Liver (tissue), 9 donors: ENCODE results near the gene ARHGAP1. TPM values are rescaled to one million over a fixed set of nuclear protein-coding genes. Genes with fewer than 3 reads are reported as not detected.

Experiments
- DNase-seq: peaks from one replicate; pipeline ENCODE4 v3.0.0-alpha.2; 2017; ENCODE audit warnings: low spot score
- H3K27ac ChIP-seq, 2 donors: one replicate each; pipeline ENCODE4 v1.7.0; 2013; ENCODE audit warnings: inconsistent platforms in 2 of 2, low read length in 2 of 2, control low read depth in 1 of 2, low read depth in 1 of 2, mild to moderate bottlenecking in 1 of 2
- H3K27me3 ChIP-seq, 4 donors: one replicate each; pipeline versions ENCODE4 v1.6.1 to v1.7.0; 2013; ENCODE audit warnings: low read length in 3 of 4, inconsistent platforms in 1 of 4, mild to moderate bottlenecking in 1 of 4, moderate library complexity in 1 of 4; ENCODE audit not compliant: control insufficient read depth in 4 of 4, insufficient read depth in 4 of 4
- H3K36me3 ChIP-seq, 4 donors: one replicate each; pipeline versions ENCODE4 v1.6.1 to v1.7.0; 2013; ENCODE audit warnings: low read length in 3 of 4, mild to moderate bottlenecking in 3 of 4, low read depth in 1 of 4, moderate library complexity in 1 of 4; ENCODE audit not compliant: control insufficient read depth in 4 of 4, insufficient read depth in 3 of 4
- H3K4me1 ChIP-seq, 4 donors: one replicate each; pipeline versions ENCODE4 v1.6.1 to v1.7.0; 2013; ENCODE audit warnings: low read length in 3 of 4, mild to moderate bottlenecking in 3 of 4, moderate library complexity in 1 of 4; ENCODE audit not compliant: control insufficient read depth in 4 of 4, insufficient read depth in 4 of 4
- H3K4me3 ChIP-seq, 3 donors: one replicate each; pipeline versions ENCODE4 v1.6.1 to v1.7.0; 2013; ENCODE audit warnings: low read length in 3 of 3, control low read depth in 1 of 3, low read depth in 1 of 3, mild to moderate bottlenecking in 1 of 3
- H3K9ac ChIP-seq, 2 donors: one replicate each; pipeline ENCODE4 v1.7.0; 2013; ENCODE audit warnings: low read length in 2 of 2, mild to moderate bottlenecking in 2 of 2, moderate library complexity in 2 of 2, control low read depth in 1 of 2, low read depth in 1 of 2
- H3K9me3 ChIP-seq, 4 donors: one replicate each; pipeline versions ENCODE4 v1.6.1 to v1.7.0; 2013; ENCODE audit warnings: low read length in 3 of 4; ENCODE audit not compliant: control insufficient read depth in 4 of 4
- ATF3 ChIP-seq: IDR thresholded peaks from 2 replicates; pipeline ENCODE4 v1.6.1; 2016; ENCODE audit warnings: antibody characterized with exemption
- CTCF ChIP-seq: fragments of 150-350 bp; IDR thresholded peaks from 2 replicates; pipeline ENCODE4 v1.5.1; 2017; ENCODE audit warnings: improper control_type of control experiment, low read depth, low read length; ENCODE audit not compliant: missing input control
- EGR1 ChIP-seq, 2 donors: IDR thresholded peaks; 2 replicates each; pipeline ENCODE4 v1.6.1; 2016 to 2018; ENCODE audit warnings: antibody characterized with exemption in 2 of 2, low read depth in 2 of 2
- FOXA1 ChIP-seq: IDR thresholded peaks from 2 replicates; pipeline ENCODE4 v1.6.1; 2016; ENCODE audit warnings: antibody characterized with exemption
- FOXA2 ChIP-seq: IDR thresholded peaks from 2 replicates; pipeline ENCODE4 v1.6.1; 2016; ENCODE audit warnings: antibody characterized with exemption
- GABPA ChIP-seq, 2 donors: IDR thresholded peaks in 1 of 2; conservative IDR thresholded peaks in 1 of 2; 2 replicates each; pipeline ENCODE4 v1.6.1; 2016; ENCODE audit warnings: antibody characterized with exemption in 2 of 2, mild to moderate bottlenecking in 1 of 2, moderate library complexity in 1 of 2
- HNF4A ChIP-seq, 2 donors: conservative IDR thresholded peaks; 2 replicates each; pipeline ENCODE4 v1.6.1; 2016; ENCODE audit warnings: antibody characterized with exemption in 2 of 2, mild to moderate bottlenecking in 2 of 2
- HNF4G ChIP-seq: IDR thresholded peaks from 2 replicates; pipeline ENCODE4 v1.6.1; 2016; ENCODE audit warnings: antibody characterized with exemption
- JUND ChIP-seq, 2 donors: IDR thresholded peaks; 2 replicates each; pipeline ENCODE4 v1.6.1; 2016; ENCODE audit warnings: antibody characterized with exemption in 2 of 2
- NR2F2 ChIP-seq: IDR thresholded peaks from 2 replicates; pipeline ENCODE4 v1.6.1; 2016; ENCODE audit warnings: antibody characterized with exemption
- RAD21 ChIP-seq, 2 donors: IDR thresholded peaks; 2 replicates each; pipeline ENCODE4 v1.6.1; 2016; ENCODE audit warnings: antibody characterized with exemption in 2 of 2, mild to moderate bottlenecking in 2 of 2
- REST ChIP-seq: IDR thresholded peaks from 2 replicates; pipeline ENCODE4 v1.6.1; 2016; ENCODE audit warnings: antibody characterized with exemption, mild to moderate bottlenecking
- RXRA ChIP-seq, 2 donors: IDR thresholded peaks; 2 replicates each; pipeline ENCODE4 v1.6.1; 2017 to 2018; ENCODE audit warnings: antibody characterized with exemption in 2 of 2, mild to moderate bottlenecking in 1 of 2
- SP1 ChIP-seq: IDR thresholded peaks from 2 replicates; pipeline ENCODE4 v1.6.1; 2018; ENCODE audit warnings: antibody characterized with exemption, mild to moderate bottlenecking
- TAF1 ChIP-seq: conservative IDR thresholded peaks from 2 replicates; pipeline ENCODE4 v1.6.1; 2016; ENCODE audit warnings: antibody characterized with exemption, mild to moderate bottlenecking
- YY1 ChIP-seq: IDR thresholded peaks from 2 replicates; pipeline ENCODE4 v1.6.1; 2016; ENCODE audit warnings: antibody characterized with exemption, mild to moderate bottlenecking
- ZBTB33 ChIP-seq: IDR thresholded peaks from 2 replicates; pipeline ENCODE4 v1.6.1; 2016; ENCODE audit warnings: antibody characterized with exemption
- WGBS: extraction: QIAGEN DNeasy Blood & Tissue Kit; methylation state at CpG from one replicate; pipeline ENCODE4 v1.1.7; 2013; 5-methylcytosine and 5-hydroxymethylcytosine counted together
- polyA plus RNA-seq, 2 donors: library from polyadenylated mRNA; stranded (reverse) in 1 of 2; unstranded in 1 of 2; fragments of 200-250 nt in 1 of 2; fragments of >200 nt in 1 of 2; fragmentation: Nextera tagmentation in 1 of 2; extraction: Ambion mirVana in 1 of 2; gene quantifications; one replicate each; pipeline versions ENCODE4 v1.2.1 to v1.2.3, GENCODE V29; 2013 to 2015
- total RNA-seq, 2 donors: library from RNA; depleted of rRNA; stranded (reverse); fragments of >200 nt; gene quantifications; one replicate each; pipeline ENCODE4 v1.2.3, GENCODE V29; 2014
- TF ChIP-seq, protein P1 (sequence below): IDR thresholded peaks from 2 replicates; pipeline ENCODE4 v1.6.1; 2016; ENCODE audit warnings: antibody characterized with exemption
- donor health status: healthy.
- donor health status: healthy.
- donor health status: healthy.
- donor health status: healthy.
- donor health status: healthy.

ARHGAP1 gene
- total and polyA plus RNA-seq, 4 donors = 10.9 to 21.9 (median 20.1) TPM

- no peak overlapping the region for H3K4me3 ChIP-seq
- TF ChIP-seq ZBTB33 = no peak
- TF ChIP-seq HNF4A (conservative IDR thresholded peaks at IDR 0.05) = no peak
- TF ChIP-seq REST = no peak
- no peak for TF ChIP-seq RXRA (IDR thresholded peaks at IDR 0.05)
- TF ChIP-seq NR2F2 = no peak
- no peak for TF ChIP-seq YY1
- no peak for TF ChIP-seq CTCF
- no peak for TF ChIP-seq FOXA1
- TF ChIP-seq RAD21 (IDR thresholded peaks at IDR 0.05) = no peak
- TF ChIP-seq EGR1 (IDR thresholded peaks at IDR 0.05; ENCODE audit: low read depth in 2 of 2) = no peak
- TF ChIP-seq GABPA (IDR thresholded peaks at IDR 0.05 in 1 of 2, conservative IDR thresholded peaks at IDR 0.05 in 1 of 2) = no peak
- no peak for TF ChIP-seq JUND (IDR thresholded peaks at IDR 0.05)
- no peak for TF ChIP-seq SP1
- TF ChIP-seq HNF4G = no peak
- no peak for TF ChIP-seq TAF1
- TF ChIP-seq FOXA2 = no peak
- TF ChIP-seq, protein P1, sequence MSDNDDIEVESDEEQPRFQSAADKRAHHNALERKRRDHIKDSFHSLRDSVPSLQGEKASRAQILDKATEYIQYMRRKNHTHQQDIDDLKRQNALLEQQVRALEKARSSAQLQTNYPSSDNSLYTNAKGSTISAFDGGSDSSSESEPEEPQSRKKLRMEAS = no peak
- TF ChIP-seq ATF3 = no peak
- H3K9ac ChIP-seq = no peak overlapping the region
- no peak overlapping the region for H3K27ac ChIP-seq
- H3K36me3 ChIP-seq = peaks cover 17 to 52% (median 24%) of the 10 kb centered on the region in 4 donors
- H3K4me1 ChIP-seq = peaks cover 6 to 27% (median 20%) of the 10 kb centered on the region in 4 donors
- no peak for DNase-seq
- WGBS = 85% methylated on average over 2 of the region's 2 CpGs
- H3K27me3 ChIP-seq = no peaks in the 10 kb centered on the region
- H3K9me3 ChIP-seq = no peaks in the 10 kb centered on the region
Measured at GRCh38 chr11:46693597-46694012, 6.8 kb downstream of the ARHGAP1 start.
